HS-5 (cell line): ENCODE measurements around the gene TFAP2E.
A peak's percentile ranks its signal among the peaks of the same experiment; 100 is the strongest.

Experiments
- DNase-seq: peaks from one replicate; pipeline ENCODE4 v3.0.0-alpha.2; 2012; ENCODE audit warnings: low read depth

The TFAP2E gene

GRCh38 chr1:35595684-35596083 is 22.6 kb downstream of the TFAP2E start:
- no peak for DNase-seq

- DNase-seq, result no peak
Observed at GRCh38 chr1:35597870-35598269, 24.8 kb downstream of the TFAP2E start.

- no peak for DNase-seq
Observed at GRCh38 chr1:35598895-35599294, 25.8 kb downstream of the TFAP2E start.

- DNase-seq, result no peak
Observed at GRCh38 chr1:35599411-35599810, 26.3 kb downstream of the TFAP2E start.

GRCh38 chr1:35600593-35600992 is 27.5 kb downstream of the TFAP2E start:
- no peak for DNase-seq

- DNase-seq, result no peak
Observed at GRCh38 chr1:35603468-35603867, 30.4 kb downstream of the TFAP2E start.

- no peak for DNase-seq
Observed at GRCh38 chr1:35603941-35604340, 30.8 kb downstream of the TFAP2E start.

GRCh38 chr1:35605071-35605866 is 32.2 kb downstream of the TFAP2E start:
- DNase-seq, result no peak

- DNase-seq, result peak; percentile 55
Observed at GRCh38 chr1:35605867-35606182, 32.7 kb downstream of the TFAP2E start.

GRCh38 chr1:35611655-35612054 is 38.5 kb downstream of the TFAP2E start:
- no peak for DNase-seq

- no peak for DNase-seq
Observed at GRCh38 chr1:35615440-35615839, 42.3 kb downstream of the TFAP2E start.

- DNase-seq, result no peak
Observed at GRCh38 chr1:35619237-35620121, 46.4 kb downstream of the TFAP2E start.

GRCh38 chr1:35622510-35623178 is 49.5 kb downstream of the TFAP2E start:
- no peak for DNase-seq

GRCh38 chr1:35623832-35624231 is 50.7 kb downstream of the TFAP2E start:
- DNase-seq, result no peak

- no peak for DNase-seq
Observed at GRCh38 chr1:35629051-35629450, 55.9 kb downstream of the TFAP2E start.

GRCh38 chr1:35631396-35631795 is 58.3 kb downstream of the TFAP2E start:
- no peak for DNase-seq

GRCh38 chr1:35633547-35633946 is 60.4 kb downstream of the TFAP2E start:
- DNase-seq, result no peak

- no peak for DNase-seq
Observed at GRCh38 chr1:35637401-35637809, 64.3 kb downstream of the TFAP2E start.

- DNase-seq, result no peak
Observed at GRCh38 chr1:35640380-35641232, 67.5 kb downstream of the TFAP2E start.

GRCh38 chr1:35641233-35641866 is 68.2 kb downstream of the TFAP2E start, which contains the start of gene PSMB2:
TSS of gene PSMB2 (minus strand) at chr1:35641526. CDS start at chr1:35641432, 94 bp downstream.
- DNase-seq, result peak; percentile 88

GRCh38 chr1:35642471-35642955 is 69.4 kb downstream of the TFAP2E start:
- DNase-seq, result no peak
